K562 (cell line): ENCODE data around the gene RPH3AL.

Experiments
- CBFA2T3 ChIP-seq: fragments of 450-650 bp; IDR thresholded peaks from 2 replicates; pipeline ENCODE4 v1.6.1; 2017
- FOSL1 ChIP-seq: fragments of 200-800 bp; sonication (Bioruptor generic); conservative IDR thresholded peaks from 2 replicates; pipeline ENCODE4 v1.6.1; 2016; ENCODE audit warnings: missing genetic modification characterization, missing compliant biosample characterization
- HDAC6 ChIP-seq: IDR thresholded peaks from 2 replicates; pipeline ENCODE4 v1.6.1; 2012; ENCODE audit warnings: low read depth, mild to moderate bottlenecking, control low read depth, inconsistent platforms, low read length, moderate library complexity
- MYNN ChIP-seq, 2 experiments: sonication (generic); formaldehyde crosslinking in 1 of 2; IDR thresholded peaks; 2 replicates each; pipeline versions ENCODE4 v1.5.0 to v1.6.1; 2016 to 2020; ENCODE audit warnings: antibody characterized with exemption in 1 of 2, missing genetic modification reagents in 1 of 2
- POLR2A ChIP-seq: fragments of 450-650 bp; conservative IDR thresholded peaks from 2 replicates; pipeline ENCODE4 v1.6.1; 2016
- POLR2AphosphoS5 ChIP-seq: IDR thresholded peaks from 2 replicates; pipeline ENCODE4 v1.6.1; 2011; ENCODE audit warnings: mild to moderate bottlenecking, low read depth, low read length, moderate library complexity; ENCODE audit not compliant: control insufficient read depth, insufficient read depth
- SIN3A ChIP-seq, 2 experiments: fragments of 150-350 bp in 1 of 2; IDR thresholded peaks; 2 replicates each; pipeline ENCODE4 v1.6.1; 2011 to 2016; ENCODE audit warnings: borderline replicate concordance in 2 of 2, low read depth in 2 of 2, low read length in 2 of 2, mild to moderate bottlenecking in 2 of 2, moderate library complexity in 2 of 2; ENCODE audit not compliant: control insufficient read depth in 1 of 2
- SIX5 ChIP-seq, 2 experiments: IDR thresholded peaks; 2 replicates each; pipeline ENCODE4 v1.6.1; 2011; ENCODE audit warnings: low read length in 2 of 2, borderline replicate concordance in 1 of 2, low read depth in 1 of 2, mild to moderate bottlenecking in 1 of 2, moderate library complexity in 1 of 2; ENCODE audit not compliant: insufficient read depth in 1 of 2
- TBL1XR1 ChIP-seq, 2 experiments: IDR thresholded peaks; 2 replicates each; pipeline ENCODE4 v1.6.1; 2012; ENCODE audit warnings: improper control_type of control experiment in 2 of 2, low read length in 2 of 2, mild to moderate bottlenecking in 1 of 2
- TCF7L2 ChIP-seq: fragments of 150-350 bp; IDR thresholded peaks from 2 replicates; pipeline ENCODE4 v1.6.1; 2016; ENCODE audit warnings: low read depth, mild to moderate bottlenecking, low read length, moderate library complexity
- TF ChIP-seq, protein P1 (sequence below), 3 experiments: IDR thresholded peaks in 2 of 3; conservative IDR thresholded peaks in 1 of 3; 2 replicates each; pipeline ENCODE4 v1.5.1; 2011 to 2012; ENCODE audit warnings: low read length in 3 of 3, mild to moderate bottlenecking in 3 of 3, control low read depth in 2 of 3, improper control_type of control experiment in 1 of 3, inconsistent platforms in 1 of 3, low read depth in 1 of 3, mixed read lengths in 1 of 3, moderate library complexity in 1 of 3; ENCODE audit not compliant: insufficient read depth in 2 of 3
- TF ChIP-seq, protein P2 (sequence below): fragments of 450-650 bp; IDR thresholded peaks from 2 replicates; pipeline ENCODE4 v1.6.1; 2016; ENCODE audit warnings: borderline replicate concordance

DNA sequence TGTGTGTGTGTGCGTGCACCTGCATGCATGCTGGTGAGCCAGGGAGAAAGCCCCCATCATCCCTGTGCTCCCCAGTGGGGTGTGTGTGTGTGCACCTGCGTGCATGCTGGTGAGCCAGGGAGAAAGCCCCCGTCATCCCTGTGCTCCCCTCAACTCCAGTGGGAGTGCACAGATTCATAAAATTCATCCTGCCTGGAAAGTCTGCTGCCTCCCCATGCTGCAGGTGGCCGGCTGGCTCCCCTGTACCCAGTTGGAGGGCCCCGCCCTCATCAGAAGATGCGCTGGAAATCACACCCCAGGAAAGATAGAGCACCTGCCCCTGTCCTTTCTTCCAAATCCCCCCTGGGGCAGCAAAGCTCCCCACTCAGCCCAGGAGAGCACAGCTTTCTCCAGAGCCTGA is 86.4 kb downstream of the RPH3AL start:
- no peak for TF ChIP-seq SIN3A (IDR thresholded peaks at IDR 0.05; ENCODE audit: borderline replicate concordance in 2 of 2, control insufficient read depth in 1 of 2, low read depth in 2 of 2, low read length in 2 of 2)
- TF ChIP-seq POLR2A, result no peak
- TF ChIP-seq, protein P1, sequence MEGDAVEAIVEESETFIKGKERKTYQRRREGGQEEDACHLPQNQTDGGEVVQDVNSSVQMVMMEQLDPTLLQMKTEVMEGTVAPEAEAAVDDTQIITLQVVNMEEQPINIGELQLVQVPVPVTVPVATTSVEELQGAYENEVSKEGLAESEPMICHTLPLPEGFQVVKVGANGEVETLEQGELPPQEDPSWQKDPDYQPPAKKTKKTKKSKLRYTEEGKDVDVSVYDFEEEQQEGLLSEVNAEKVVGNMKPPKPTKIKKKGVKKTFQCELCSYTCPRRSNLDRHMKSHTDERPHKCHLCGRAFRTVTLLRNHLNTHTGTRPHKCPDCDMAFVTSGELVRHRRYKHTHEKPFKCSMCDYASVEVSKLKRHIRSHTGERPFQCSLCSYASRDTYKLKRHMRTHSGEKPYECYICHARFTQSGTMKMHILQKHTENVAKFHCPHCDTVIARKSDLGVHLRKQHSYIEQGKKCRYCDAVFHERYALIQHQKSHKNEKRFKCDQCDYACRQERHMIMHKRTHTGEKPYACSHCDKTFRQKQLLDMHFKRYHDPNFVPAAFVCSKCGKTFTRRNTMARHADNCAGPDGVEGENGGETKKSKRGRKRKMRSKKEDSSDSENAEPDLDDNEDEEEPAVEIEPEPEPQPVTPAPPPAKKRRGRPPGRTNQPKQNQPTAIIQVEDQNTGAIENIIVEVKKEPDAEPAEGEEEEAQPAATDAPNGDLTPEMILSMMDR (IDR thresholded peaks at IDR 0.05 in 2 of 3, conservative IDR thresholded peaks at IDR 0.05 in 1 of 3; ENCODE audit: insufficient read depth in 2 of 3, low read depth in 1 of 3, low read length in 3 of 3), result no peak
- no peak for TF ChIP-seq SIX5 (IDR thresholded peaks at IDR 0.05; ENCODE audit: borderline replicate concordance in 1 of 2, insufficient read depth in 1 of 2, low read depth in 1 of 2, low read length in 2 of 2)
- no peak for TF ChIP-seq TCF7L2
- no peak for TF ChIP-seq CBFA2T3
- no peak for TF ChIP-seq TBL1XR1 (IDR thresholded peaks at IDR 0.05; ENCODE audit: low read length in 2 of 2)
- TF ChIP-seq FOSL1 (tag), result no peak
- TF ChIP-seq POLR2AphosphoS5, result no peak
- TF ChIP-seq, protein P2, sequence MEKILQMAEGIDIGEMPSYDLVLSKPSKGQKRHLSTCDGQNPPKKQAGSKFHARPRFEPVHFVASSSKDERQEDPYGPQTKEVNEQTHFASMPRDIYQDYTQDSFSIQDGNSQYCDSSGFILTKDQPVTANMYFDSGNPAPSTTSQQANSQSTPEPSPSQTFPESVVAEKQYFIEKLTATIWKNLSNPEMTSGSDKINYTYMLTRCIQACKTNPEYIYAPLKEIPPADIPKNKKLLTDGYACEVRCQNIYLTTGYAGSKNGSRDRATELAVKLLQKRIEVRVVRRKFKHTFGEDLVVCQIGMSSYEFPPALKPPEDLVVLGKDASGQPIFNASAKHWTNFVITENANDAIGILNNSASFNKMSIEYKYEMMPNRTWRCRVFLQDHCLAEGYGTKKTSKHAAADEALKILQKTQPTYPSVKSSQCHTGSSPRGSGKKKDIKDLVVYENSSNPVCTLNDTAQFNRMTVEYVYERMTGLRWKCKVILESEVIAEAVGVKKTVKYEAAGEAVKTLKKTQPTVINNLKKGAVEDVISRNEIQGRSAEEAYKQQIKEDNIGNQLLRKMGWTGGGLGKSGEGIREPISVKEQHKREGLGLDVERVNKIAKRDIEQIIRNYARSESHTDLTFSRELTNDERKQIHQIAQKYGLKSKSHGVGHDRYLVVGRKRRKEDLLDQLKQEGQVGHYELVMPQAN, result no peak
- no peak for TF ChIP-seq HDAC6
- no peak for TF ChIP-seq MYNN (IDR thresholded peaks at IDR 0.05)
- TF ChIP-seq MYNN (CRISPR knock-in tag; IDR thresholded peaks at IDR 0.05), result no peak
